Measurements from ENCODE around the gene FKBP4.

The FKBP4 gene

GRCh38 chr12:2752676-2753371, 41.9 kb upstream of the FKBP4 start:
- peak; percentile 80 for DNase-seq (ENCODE audit: extremely low spot score)
- ChIA-PET CTCF (no interaction called here), POLR2A (no interaction called here)
- TF ChIP-seq ARNT (IDR thresholded peaks at IDR 0.05) (no peak), ELF4 (IDR thresholded peaks at IDR 0.05) (no peak), ZNF384 (IDR thresholded peaks at IDR 0.05) (no peak), TARDBP (IDR thresholded peaks at IDR 0.05) (no peak), BHLHE40 (IDR thresholded peaks at IDR 0.05; ENCODE audit: borderline replicate concordance) (no peak), LEF1 (IDR thresholded peaks at IDR 0.05; ENCODE audit: borderline replicate concordance) (no peak), PKNOX1 (IDR thresholded peaks at IDR 0.05) (no peak), L3MBTL2 (conservative IDR thresholded peaks at IDR 0.05) (no peak), FOXM1 (IDR thresholded peaks at IDR 0.05; ENCODE audit: borderline replicate concordance) (no peak), SUZ12 (IDR thresholded peaks at IDR 0.05) (no peak), CTBP1 (IDR thresholded peaks at IDR 0.05; ENCODE audit: borderline replicate concordance) (no peak), FOXA1 (IDR thresholded peaks at IDR 0.05) (no peak), HDGF (IDR thresholded peaks at IDR 0.05; ENCODE audit: borderline replicate concordance) (no peak), FOXK2 (IDR thresholded peaks at IDR 0.05) (no peak), SP1 (IDR thresholded peaks at IDR 0.05) (no peak), NFRKB (IDR thresholded peaks at IDR 0.05) (no peak)

GRCh38 chr12:2753536-2753935, 41.2 kb upstream of the FKBP4 start:
- no peak for DNase-seq (ENCODE audit: extremely low spot score)
- ChIA-PET POLR2A (no interaction called here), CTCF (no interaction called here)
- TF ChIP-seq LEF1 (IDR thresholded peaks at IDR 0.05; ENCODE audit: borderline replicate concordance) (no peak), SP1 (IDR thresholded peaks at IDR 0.05) (no peak), L3MBTL2 (conservative IDR thresholded peaks at IDR 0.05) (no peak), HDGF (IDR thresholded peaks at IDR 0.05; ENCODE audit: borderline replicate concordance) (no peak), PKNOX1 (IDR thresholded peaks at IDR 0.05) (no peak), TARDBP (IDR thresholded peaks at IDR 0.05) (no peak), FOXA1 (IDR thresholded peaks at IDR 0.05) (no peak), NFRKB (IDR thresholded peaks at IDR 0.05) (no peak), FOXK2 (IDR thresholded peaks at IDR 0.05) (no peak), ZNF384 (IDR thresholded peaks at IDR 0.05) (no peak), BHLHE40 (IDR thresholded peaks at IDR 0.05; ENCODE audit: borderline replicate concordance) (no peak)

GRCh38 chr12:2754208-2754607, 40.6 kb upstream of the FKBP4 start:
- POLR2A ChIA-PET = no interaction called here
- no peak for DNase-seq (ENCODE audit: extremely low spot score)
- CTCF ChIA-PET = no interaction called here

GRCh38 chr12:2756756-2757155, 38.0 kb upstream of the FKBP4 start:
- CTCF ChIA-PET = no interaction called here
- no peak for DNase-seq (ENCODE audit: extremely low spot score)
- TF ChIP-seq PKNOX1 (IDR thresholded peaks at IDR 0.05) (no peak), LEF1 (IDR thresholded peaks at IDR 0.05; ENCODE audit: borderline replicate concordance) (no peak), FOXK2 (IDR thresholded peaks at IDR 0.05) (no peak), L3MBTL2 (conservative IDR thresholded peaks at IDR 0.05) (no peak), CTBP1 (IDR thresholded peaks at IDR 0.05; ENCODE audit: borderline replicate concordance) (no peak), ARNT (IDR thresholded peaks at IDR 0.05) (no peak), FOXA1 (IDR thresholded peaks at IDR 0.05) (no peak), SP1 (IDR thresholded peaks at IDR 0.05) (no peak), ZNF384 (IDR thresholded peaks at IDR 0.05) (no peak), ELF4 (IDR thresholded peaks at IDR 0.05) (no peak), TARDBP (IDR thresholded peaks at IDR 0.05) (no peak), HDGF (IDR thresholded peaks at IDR 0.05; ENCODE audit: borderline replicate concordance) (no peak), BHLHE40 (IDR thresholded peaks at IDR 0.05; ENCODE audit: borderline replicate concordance) (no peak), FOXM1 (IDR thresholded peaks at IDR 0.05; ENCODE audit: borderline replicate concordance) (no peak), SUZ12 (IDR thresholded peaks at IDR 0.05) (no peak), NFRKB (IDR thresholded peaks at IDR 0.05) (no peak)
- POLR2A ChIA-PET = no interaction called here

More at GRCh38 chr12:2754208-2754607, 40.6 kb upstream of the FKBP4 start:
- no peak for TF ChIP-seq HDGF (IDR thresholded peaks at IDR 0.05; ENCODE audit: borderline replicate concordance)
- TF ChIP-seq FOXM1 (IDR thresholded peaks at IDR 0.05; ENCODE audit: borderline replicate concordance) = no peak
- TF ChIP-seq TARDBP (IDR thresholded peaks at IDR 0.05) = no peak
- TF ChIP-seq BHLHE40 (IDR thresholded peaks at IDR 0.05; ENCODE audit: borderline replicate concordance) = no peak
- no peak for TF ChIP-seq FOXA1 (IDR thresholded peaks at IDR 0.05)

- POLR2A ChIA-PET = no interaction called here
Observed at GRCh38 chr12:2759733-2760132, 35.0 kb upstream of the FKBP4 start.

More at GRCh38 chr12:2759733-2760132, 35.0 kb upstream of the FKBP4 start:
- DNase-seq (ENCODE audit: extremely low spot score) = no peak
- CTCF ChIA-PET = no interaction called here
- TF ChIP-seq NFRKB (IDR thresholded peaks at IDR 0.05) (no peak), PKNOX1 (IDR thresholded peaks at IDR 0.05) (no peak), SP1 (IDR thresholded peaks at IDR 0.05) (no peak), TARDBP (IDR thresholded peaks at IDR 0.05) (no peak), ELF4 (IDR thresholded peaks at IDR 0.05) (no peak)

All from HEK293T (cell line).